HG03520 (cell line): ENCODE measurements around the gene KIF1A.
"Not testable (repeated sequence)": the region's sequence is repeated elsewhere in the genome, so short reads cannot be mapped to it uniquely, and the experiment has no call there.

Experiments used
- ATAC-seq: cut with Tn5 transposase; IDR thresholded peaks from one replicate; pipeline ENCODE4 v1.9.1; 2021; ENCODE audit warnings: mild to moderate bottlenecking, moderate library complexity; ENCODE audit not compliant: unreplicated experiment

Gene KIF1A

DNA sequence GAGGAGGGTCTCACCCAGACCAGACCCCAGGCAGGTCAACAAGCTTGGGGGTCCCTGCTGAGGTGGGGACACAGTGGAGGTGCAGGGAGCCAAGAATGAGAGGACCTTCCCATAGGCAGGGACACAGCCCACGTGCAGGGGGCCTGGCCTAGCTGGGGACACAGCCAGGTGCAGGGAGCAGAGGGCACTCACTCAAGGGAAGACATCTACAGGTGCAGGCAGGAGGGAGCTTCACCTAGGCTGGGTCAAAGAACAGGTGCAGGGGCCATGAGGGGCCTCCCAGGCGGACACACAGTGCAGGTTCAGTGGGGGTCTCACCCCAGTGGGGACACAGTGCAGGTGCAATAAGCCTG, 129.0 kb downstream of the KIF1A start:
- ATAC-seq = not testable (repeated sequence)

DNA sequence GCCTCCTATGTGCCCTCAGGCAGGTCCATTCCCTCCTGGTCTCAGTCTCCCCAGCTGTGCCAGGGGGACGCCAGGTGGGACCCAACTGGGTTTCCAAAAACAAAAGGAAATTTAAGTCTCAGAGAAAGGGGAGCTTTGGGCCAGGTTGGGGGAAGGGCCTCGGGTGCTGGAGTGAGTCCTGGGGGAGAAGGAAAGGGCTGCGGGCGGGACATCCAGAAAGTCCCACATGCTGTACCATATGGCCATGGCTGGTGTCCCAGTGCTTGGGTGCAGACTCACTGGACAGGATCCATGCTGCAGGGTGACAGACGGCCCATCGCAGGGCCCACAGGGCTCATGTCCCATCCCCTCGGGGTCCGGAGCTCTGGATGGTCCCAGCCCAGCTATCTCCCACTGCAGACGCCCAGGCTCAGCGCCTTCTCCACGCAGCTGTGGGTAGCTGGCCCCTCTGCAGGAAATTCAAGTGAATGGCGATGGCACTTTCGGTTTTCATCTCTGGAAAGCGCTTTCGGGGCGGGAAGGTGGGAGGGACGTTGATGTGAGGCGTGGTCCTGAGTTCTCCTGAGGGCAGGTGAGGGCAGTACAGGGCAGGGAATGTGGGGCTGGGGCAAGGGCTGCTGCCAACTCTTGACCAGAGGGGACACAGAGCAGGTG, 129.5 kb downstream of the KIF1A start:
- ATAC-seq = not testable (repeated sequence)

DNA sequence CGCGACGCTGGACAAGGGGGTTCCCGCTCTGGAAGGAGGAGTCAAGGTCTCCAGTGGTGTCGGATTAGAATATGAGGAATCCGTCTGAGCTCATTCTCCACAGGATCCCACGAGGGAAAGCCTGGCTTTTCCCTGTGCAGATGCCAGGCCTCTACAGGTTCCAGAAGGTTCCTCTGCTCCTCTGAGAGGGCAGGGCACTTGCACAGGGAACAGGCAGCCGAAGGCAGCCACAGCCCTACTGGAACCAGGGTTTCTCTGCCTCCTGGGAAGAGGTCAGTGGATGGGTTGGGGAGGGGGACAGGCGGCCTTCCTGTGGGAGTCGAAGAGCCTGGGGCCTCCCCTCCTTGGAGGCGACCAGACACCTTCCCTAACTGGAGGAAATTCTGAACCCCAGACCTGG, 130.0 kb downstream of the KIF1A start:
- ATAC-seq = no peak

DNA sequence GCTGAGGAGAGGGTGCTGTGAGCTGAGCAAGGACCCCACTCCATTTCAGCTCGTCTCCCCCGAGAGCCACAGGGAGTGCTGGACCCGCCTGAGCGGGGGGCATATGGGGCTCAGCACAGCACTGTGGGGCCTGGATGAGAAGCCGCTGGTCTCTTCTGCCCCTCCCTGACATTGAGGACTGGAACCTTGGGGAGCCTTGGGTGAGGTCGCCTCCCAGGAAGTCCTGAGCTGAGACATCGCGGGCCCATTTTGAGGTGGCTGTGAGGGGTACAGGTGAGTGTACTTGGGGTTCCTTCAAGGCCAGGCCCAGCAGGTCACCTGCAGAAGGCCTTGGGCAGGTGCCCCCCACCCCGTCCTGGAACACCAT, 131.5 kb downstream of the KIF1A start:
- ATAC-seq = no peak

DNA sequence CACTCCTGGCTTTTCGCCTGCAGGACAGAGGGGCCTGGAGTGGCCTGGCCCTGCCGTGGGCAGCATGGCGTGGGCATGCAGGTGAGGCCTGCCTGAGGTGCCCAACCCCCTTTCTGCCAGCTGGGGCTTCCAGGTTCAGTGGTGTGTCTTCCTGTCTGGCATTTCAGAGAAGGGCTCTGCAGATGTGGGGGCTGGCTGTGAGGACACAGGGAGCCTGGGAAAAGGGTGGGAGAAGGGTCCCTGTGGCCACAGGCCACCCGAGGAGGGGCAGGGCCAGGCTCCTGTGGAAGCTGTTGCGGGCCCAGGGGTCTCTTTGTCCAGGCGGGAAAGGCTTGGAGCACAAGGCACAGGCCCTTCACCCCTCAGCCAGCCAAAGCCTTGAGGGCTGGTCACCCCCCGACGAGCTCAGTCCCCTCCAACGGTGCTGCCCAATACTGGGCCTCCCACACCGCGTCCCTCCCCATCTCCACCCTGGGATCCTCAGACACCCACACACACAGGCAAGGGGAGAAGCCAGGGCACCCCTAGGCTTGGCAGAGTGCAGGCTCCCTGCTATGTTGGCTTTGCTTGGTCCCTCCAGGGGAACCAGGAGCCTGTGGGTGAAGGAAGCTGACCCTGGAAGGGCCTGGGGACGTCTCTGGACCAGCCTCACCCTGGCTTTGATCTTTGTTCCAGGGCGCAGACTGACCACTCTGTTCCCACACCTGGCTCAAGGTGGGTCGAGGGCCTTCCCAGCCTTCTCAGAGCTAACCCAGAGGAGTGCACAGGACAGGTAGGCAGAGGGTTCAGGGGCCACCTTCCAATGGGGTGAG, 132.1 kb downstream of the KIF1A start:
- ATAC-seq = no peak

- ATAC-seq = no peak
Observed at GRCh38 chr2:240687045-240687740, 132.8 kb downstream of the KIF1A start.

- ATAC-seq = no peak
Observed at GRCh38 chr2:240686460-240686859, 133.6 kb downstream of the KIF1A start.

GRCh38 chr2:240685771-240686371, 134.1 kb downstream of the KIF1A start:
- ATAC-seq = no peak

GRCh38 chr2:240683980-240684728, 135.9 kb downstream of the KIF1A start:
- ATAC-seq = not testable (repeated sequence)

- ATAC-seq = not testable (repeated sequence)
Observed at GRCh38 chr2:240683329-240683979, 136.6 kb downstream of the KIF1A start.

DNA sequence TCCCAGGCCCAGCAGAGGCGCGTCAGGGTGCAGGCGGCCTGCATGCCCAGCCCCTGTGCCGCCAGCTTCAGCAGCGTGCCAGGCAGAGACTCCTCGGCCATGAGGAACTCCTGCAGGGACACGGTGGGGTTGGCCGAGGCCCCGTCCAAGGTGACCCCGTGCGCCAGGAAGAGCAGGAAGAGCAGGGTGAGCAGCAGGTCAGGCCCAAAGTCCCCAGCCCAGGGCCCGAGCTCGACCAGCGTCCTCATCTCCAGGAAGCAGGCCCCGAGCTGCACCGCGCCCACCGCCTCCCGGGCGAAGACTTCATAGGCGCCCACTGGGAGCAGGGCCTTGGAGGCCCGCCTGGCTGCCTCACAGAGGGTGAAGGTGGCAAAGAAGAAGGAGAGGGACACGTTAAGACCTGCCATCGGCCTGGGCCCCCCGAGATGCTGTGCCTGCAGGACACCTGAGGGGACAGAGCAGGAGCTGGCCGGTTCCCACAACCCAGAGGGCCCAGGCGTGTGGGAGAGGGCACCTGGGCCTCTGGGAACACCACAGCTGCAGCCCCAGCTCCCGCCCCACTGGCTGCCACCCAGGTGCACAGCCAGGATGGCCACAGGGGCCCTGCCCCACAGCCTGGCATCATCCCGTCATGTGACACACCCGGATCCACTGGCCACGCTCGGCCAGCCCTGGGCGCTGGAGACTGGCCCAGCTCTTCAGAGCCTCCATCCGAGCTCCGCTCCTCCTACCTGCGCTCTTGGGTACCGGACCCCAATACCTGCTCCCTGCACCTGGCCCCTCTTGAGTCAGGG, 137.4 kb downstream of the KIF1A start, which contains the start of gene AQP12B:
TSS of gene AQP12B (minus strand) at position 455 of the 794 bp plus-strand sequence. CDS start at position 407, 48 bp downstream.
- not testable (repeated sequence) for ATAC-seq

- ATAC-seq = not testable (repeated sequence)
Observed at GRCh38 chr2:240680185-240680584, 139.8 kb downstream of the KIF1A start.

DNA sequence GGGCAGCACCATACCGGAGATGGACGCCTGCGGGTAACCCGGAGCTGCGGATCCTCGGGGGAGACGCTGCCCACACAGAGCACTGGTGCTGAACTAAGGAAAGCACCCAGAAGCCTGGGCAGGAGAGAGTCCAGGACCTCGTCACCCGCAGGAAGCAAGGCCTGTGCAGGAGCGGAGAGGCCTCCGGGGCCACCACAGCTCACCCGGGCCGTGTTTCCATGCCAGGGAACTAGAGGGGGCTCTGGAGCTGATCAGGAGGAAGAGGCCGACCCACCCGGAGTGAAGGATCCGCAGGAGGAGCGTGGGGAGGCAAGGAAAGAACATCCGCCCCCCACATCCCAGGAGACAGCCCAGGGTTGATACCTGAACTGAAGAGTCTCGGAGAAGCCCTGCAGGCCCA, 141.1 kb downstream of the KIF1A start:
- not testable (repeated sequence) for ATAC-seq

GRCh38 chr2:240678043-240678442, 142.0 kb downstream of the KIF1A start:
- not testable (repeated sequence) for ATAC-seq

GRCh38 chr2:240675345-240675744, 144.7 kb downstream of the KIF1A start:
- not testable (repeated sequence) for ATAC-seq

DNA sequence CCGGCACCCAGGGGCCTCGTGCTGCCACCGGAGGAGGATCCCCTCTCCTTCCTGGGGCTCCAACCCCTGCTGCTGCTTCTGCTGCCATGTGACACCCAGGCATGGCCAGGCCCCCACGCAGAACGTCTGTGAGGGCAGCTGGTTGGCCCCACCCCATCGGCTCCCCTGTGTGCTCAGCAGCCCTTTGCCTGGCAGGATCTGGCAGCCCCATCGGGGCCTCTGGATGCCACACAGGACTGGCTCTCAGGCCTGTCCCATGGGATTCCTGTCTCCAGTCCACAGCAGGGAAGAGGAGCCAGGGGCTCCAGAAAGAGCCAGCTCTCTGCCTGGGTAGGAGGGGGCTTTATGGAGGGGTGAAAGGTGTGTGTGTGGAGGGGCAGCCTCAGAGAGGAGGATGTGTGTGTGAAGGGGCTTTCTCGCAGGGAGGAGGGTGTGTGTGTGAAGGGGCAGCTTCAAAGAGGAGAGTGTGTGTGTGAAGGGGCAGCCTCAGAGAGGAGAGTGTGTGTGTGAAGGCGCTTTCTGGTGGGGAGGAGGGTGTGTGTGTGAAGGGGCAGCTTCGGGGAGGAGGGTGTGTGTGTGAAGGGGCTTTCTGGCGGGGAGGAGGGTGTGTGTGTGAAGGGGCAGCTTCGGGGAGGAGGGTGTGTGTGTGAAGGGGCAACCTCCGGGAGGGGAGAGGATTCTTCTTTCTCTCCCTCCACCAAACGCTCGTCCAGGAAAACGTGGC, 145.4 kb downstream of the KIF1A start:
- ATAC-seq = not testable (repeated sequence)

GRCh38 chr2:240672701-240673190, 147.3 kb downstream of the KIF1A start:
- no peak for ATAC-seq

GRCh38 chr2:240672076-240672700, 147.8 kb downstream of the KIF1A start:
- no peak for ATAC-seq
